Measurements from ENCODE around the gene GXYLT1. TPM values are rescaled to one million over a fixed set of nuclear protein-coding genes. Genes with fewer than 3 reads are reported as not detected.

GXYLT1 gene
- total and polyA plus RNA-seq, 2 of the 13 experiments (the other 11 are each of a cell fraction or from before 2014, with no cell fraction given), result 7.8 to 17.0 TPM

- FAIRE-seq, result no peak
- H3K9me3 ChIP-seq (ENCODE audit: low read length), result no peaks in the 10 kb centered on the region
- TF ChIP-seq ZNF281 (CRISPR knock-in tag; IDR thresholded peaks at IDR 0.05; ENCODE audit: borderline replicate concordance) (no peak), ZSCAN9 (CRISPR knock-in tag; IDR thresholded peaks at IDR 0.05; ENCODE audit: borderline replicate concordance) (no peak), KLF11 (CRISPR knock-in tag; IDR thresholded peaks at IDR 0.05) (no peak), ZBTB44 (CRISPR knock-in tag; IDR thresholded peaks at IDR 0.05) (no peak), SOX5 (CRISPR knock-in tag; IDR thresholded peaks at IDR 0.05; ENCODE audit: borderline replicate concordance) (no peak), IKZF4 (CRISPR knock-in tag; IDR thresholded peaks at IDR 0.05; ENCODE audit: borderline replicate concordance, low read depth, not compliant biosample characterization) (no peak), ZNF414 (CRISPR knock-in tag; IDR thresholded peaks at IDR 0.05) (no peak)
- no TSS peak for BruUV-seq (replicated peaks)
- H3K27me3 ChIP-seq (ENCODE audit: control insufficient read depth in 1 of 2, insufficient read depth in 2 of 2, low read length in 2 of 2), result no peaks in the 10 kb centered on the region; a peak in 1 of 5 replicates
- ChIA-PET POLR2A (no interaction called here), CTCF (ENCODE audit: low intra/inter-chr PET ratio, low total read pairs) (no interaction called here)
- H3K36me3 ChIP-seq (replicated peaks in 1 of 2; ENCODE audit: control insufficient read depth in 1 of 2, insufficient read depth in 2 of 2, low read length in 2 of 2), result peaks cover 0 to 8% of the 10 kb centered on the region in 2 experiments; a peak in 3 of 5 replicates
- H3K9ac ChIP-seq (ENCODE audit: insufficient read depth, low read depth, low read length), result no peak overlapping the region
- no peaks in the 10 kb centered on the region for H3K79me2 ChIP-seq (ENCODE audit: insufficient read depth, low read length)
- H4K20me1 ChIP-seq (ENCODE audit: insufficient read depth, low read length), result no peaks in the 10 kb centered on the region
- no peaks in the 10 kb centered on the region for H3K4me1 ChIP-seq (ENCODE audit: insufficient read depth, low read length)
- no peak for DNase-seq (ENCODE audit: low spot score)
- no peak overlapping the region for H2AFZ ChIP-seq (ENCODE audit: low read length)
- no peak overlapping the region for H3K27ac ChIP-seq (ENCODE audit: extremely low read length, insufficient read depth, low read length)
- no peak for ATAC-seq
- H3K4me2 ChIP-seq (ENCODE audit: low read depth, low read length), result no peak overlapping the region
- intact Hi-C loops (cut with micrococcal nuclease; ENCODE audit: unreplicated experiment), result no loop called here
- in situ Hi-C loops (cut with HindIII; ENCODE audit: extremely low pct_ligation_motif_present, low pct_unique_long_range_greater_than_20kb), result no loop called here
- no peak overlapping the region for H3K4me3 ChIP-seq (replicated peaks in 1 of 3; ENCODE audit: insufficient read depth in 1 of 3, low read depth in 2 of 3, low read length in 3 of 3)
These were observed 40.6 kb downstream of the GXYLT1 start for GRCh38 chr12:42104087-42104486.

All from HepG2 (cell line).